Endometrial microvascular endothelial cells (primary cell): Measurements from ENCODE around the gene PLPP1. TPM values are rescaled to one million over a fixed set of nuclear protein-coding genes. Genes with fewer than 3 reads are reported as not detected.

Source experiments
- in situ Hi-C: cut with HindIII; loops from 2 replicates; pipeline ENCODE4 v1.10.0; 2017; ENCODE audit warnings: low sequenced_read_pairs, low pct_unique_long_range_greater_than_20kb; ENCODE audit errors: inconsistent ontology term
- total RNA-seq: library from RNA; depleted of rRNA; stranded (reverse); fragments of >200 nt; gene quantifications from one replicate; pipeline ENCODE4 v1.2.3, GENCODE V29; 2015; ENCODE audit errors: inconsistent ontology term

PLPP1 gene
- total RNA-seq, 1 donor from 2014 or later: 23.8 TPM

- in situ Hi-C loops: no loop called here
Observed at GRCh38 chr5:55427157-55427556, 107.6 kb downstream of the PLPP1 start.

DNA sequence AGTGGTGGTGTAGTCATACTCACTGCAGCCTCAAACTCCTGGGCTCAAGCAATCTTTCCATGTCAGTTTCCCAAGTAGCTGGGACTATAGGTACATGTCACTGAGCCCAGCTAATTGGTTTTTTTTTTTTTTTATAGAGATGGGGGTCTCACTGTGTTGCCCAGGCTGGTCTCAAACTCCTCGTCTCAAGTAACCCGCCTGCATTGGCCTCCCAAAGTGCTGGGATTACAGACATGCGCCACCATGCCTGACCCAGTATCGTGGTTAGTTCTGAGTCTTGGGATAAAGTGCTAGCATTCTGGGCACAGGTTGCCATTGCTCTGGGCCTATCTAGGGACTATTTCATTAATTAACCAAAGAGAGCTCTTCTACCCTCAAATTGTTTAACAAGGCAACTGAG, 108.3 kb downstream of the PLPP1 start:
- in situ Hi-C loops: no loop called here

DNA sequence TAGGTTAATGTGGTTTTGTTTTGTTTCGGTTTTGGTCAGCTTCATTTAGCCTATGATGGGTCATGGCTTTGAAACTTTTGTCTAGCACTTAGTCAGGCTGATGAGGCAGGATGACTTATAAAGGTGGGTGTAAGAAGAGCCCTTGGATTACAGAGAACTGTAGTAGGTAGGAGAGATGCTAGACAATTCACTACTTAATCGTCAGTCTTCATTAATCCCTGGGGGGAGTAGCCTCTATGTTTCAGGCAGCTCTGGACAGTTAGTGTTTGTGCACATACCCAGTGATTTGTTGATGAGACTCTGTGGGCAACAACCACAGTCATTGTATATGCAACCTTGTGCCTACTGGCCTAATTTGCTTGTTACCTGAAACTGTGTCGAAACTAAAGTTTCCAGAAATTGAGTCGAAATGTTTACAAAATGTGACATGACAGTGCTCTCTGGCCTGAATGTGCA, 113.7 kb downstream of the PLPP1 start:
- in situ Hi-C loops: no loop called here

DNA sequence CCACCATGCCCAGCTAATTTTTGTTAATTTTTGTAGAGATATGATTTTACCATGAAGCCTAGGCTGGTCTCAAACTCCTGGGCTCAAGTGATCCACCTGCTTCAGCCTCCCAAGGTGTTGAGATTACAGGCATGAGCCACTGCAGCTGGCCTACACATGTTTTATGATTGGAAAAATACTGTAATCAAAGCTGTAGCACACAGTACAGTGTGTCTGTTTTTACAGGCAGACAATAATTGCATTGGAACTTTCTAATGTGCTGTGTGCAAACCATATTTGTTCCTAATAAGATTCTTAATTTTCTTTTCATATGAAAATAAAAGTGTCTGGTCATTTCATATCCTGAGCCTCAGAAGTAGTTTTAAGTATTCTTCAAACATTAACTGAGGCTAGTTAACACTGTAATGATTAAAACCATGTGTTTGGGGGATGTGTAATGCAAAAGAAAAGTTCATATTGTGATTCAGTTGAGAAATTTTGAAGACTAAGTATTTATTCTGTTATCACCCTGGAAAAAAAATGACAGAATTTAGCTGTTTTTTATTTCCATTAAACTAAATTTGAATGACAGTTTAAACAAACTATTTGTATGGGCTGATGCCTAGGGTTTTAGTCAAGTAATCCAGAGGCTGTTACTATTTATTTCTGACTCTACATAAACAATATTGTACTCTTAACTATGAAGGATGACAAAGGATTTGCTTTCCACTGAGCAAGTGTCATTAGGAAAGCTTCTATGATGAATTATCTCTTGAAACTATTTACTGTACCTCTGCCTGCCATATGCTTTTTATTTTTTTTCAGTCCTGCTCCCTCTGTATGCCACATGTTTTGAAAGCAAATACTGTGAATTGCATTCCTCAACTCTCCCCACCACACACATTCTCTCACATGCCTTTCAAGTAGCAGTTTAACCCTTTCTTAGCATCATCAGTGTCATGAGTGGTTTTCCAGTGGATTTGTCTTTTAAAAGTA, 115.5 kb downstream of the PLPP1 start:
- in situ Hi-C loops: no loop called here

DNA sequence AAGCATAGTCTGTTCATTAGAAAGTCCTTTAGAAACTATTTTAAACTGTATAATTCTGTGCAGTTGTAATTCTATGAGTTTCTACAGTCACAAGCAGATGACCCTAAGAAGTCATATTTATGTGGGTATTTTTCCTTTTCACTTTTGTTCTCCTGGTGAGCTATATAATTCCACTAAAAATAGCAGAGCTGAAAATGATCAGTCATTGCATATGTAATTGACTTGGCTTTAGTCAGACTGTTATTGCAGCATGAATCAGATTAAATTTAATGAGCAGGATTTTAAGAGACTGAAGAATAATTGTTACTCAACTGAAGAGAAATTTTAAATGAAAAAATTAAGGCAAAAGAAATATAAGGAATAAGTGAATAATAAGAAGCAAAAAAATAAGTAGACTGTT, 118.5 kb downstream of the PLPP1 start:
- in situ Hi-C loops: no loop called here

DNA sequence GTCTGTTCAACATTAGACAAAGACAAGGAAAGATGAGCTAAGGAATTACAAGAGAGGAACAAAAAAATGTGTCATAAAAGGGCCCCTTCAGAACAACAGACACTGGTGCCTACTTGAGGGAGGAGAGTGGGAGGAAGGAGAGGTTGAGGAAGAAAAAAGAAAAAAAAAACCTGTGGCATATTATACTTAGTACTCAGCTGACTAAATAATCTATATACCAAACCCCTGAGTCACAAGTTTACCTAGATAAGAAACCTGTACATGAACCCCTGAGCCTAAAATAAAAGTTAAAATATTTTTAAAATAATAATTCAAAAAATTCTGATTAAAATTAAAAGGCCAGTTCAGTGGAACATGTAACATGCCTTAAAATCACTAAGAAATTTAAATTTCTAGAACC, 119.7 kb downstream of the PLPP1 start:
- in situ Hi-C loops: no loop called here

DNA sequence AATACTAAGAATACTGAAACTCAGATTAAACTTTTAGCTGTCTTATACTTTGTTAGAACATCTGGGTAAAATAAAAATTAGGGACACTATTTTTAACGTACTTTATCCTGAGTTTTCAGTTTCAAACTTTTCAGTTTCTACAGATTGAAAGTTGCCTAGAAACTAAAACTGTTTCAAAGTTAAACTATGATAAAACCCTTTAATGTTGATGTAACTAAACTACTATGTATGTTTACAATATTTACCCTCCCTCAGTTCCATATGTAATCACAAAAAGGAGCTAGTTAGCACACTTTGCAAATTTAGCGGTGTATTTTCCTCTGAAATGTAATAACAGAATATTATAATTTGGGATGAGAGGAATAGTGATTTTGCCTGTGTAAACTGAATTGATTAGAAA, 121.1 kb downstream of the PLPP1 start:
- in situ Hi-C loops: no loop called here

GRCh38 chr5:55411876-55412275, 122.9 kb downstream of the PLPP1 start:
- in situ Hi-C loops: no loop called here

DNA sequence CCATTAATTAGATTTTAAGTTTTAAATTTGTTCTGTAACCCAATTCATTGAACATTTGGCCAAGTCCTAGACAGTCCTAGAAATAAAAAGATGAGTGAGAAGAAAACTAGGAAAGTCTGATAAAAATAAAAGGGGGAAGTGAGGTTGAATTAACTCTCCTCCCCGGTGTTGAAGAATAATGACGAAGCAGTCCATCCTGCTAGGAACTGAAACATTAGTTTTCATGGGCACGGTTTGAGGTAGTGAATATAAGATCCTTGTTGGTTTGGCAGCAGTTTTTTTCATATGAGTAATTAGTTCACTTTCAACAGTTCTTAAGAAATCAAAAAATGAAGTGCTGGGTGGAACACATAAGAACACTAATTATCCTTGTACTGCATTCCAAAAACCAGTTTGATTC, 123.9 kb downstream of the PLPP1 start:
- in situ Hi-C loops: no loop called here

- in situ Hi-C loops: no loop called here
Observed at GRCh38 chr5:55409775-55410174, 125.0 kb downstream of the PLPP1 start.

- in situ Hi-C loops: no loop called here
Observed at GRCh38 chr5:55407984-55408383, 126.8 kb downstream of the PLPP1 start.

DNA sequence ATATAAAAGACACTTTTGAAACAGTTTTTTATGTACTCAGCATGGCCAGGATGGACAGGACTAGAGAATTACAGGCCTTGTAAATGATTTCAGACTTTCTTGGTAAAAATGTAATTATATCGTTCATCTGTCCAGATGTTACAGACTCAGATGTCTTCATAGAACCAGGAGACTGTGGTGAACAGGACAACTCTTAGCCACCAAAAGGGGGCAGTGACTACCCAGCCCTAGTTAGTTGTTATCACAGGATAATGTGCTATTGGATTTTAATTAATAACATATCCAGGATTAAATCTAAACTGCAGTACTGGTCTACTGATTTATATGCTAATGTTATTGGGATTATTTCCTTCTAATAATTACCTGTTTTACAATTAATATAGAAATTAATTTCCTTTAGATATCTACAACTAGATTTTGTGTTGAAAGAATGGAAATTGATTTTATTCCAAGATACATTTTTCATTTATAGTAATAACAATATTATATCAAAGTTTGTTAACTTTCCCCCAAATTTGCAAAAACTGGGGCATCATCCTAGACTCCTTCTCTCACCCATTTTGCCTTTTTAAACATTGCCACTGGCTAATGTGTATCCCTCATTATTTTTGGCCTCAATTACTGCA, 127.6 kb downstream of the PLPP1 start:
- in situ Hi-C loops: no loop called here

DNA sequence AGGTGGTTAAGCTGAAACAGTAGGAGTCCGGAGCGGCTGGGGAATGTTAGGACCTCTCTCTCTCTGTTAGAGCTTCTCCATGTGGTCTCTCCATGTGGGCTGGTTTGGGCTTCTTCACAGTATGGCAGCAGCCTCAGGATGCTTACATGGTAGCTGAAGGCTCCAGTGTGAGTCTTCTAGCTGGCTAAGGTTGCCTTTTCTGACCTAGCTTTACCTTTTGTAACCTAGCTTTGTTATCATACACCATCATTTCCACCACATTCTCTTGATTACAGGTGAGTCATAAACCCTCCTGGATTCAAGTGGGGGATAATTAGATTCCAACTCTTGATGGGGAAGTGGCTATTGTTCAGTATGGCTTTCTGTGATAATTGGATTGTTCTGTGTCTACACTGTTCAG, 128.5 kb downstream of the PLPP1 start:
- in situ Hi-C loops: no loop called here

GRCh38 chr5:55402199-55402598, 132.6 kb downstream of the PLPP1 start:
- in situ Hi-C loops: no loop called here

GRCh38 chr5:55393501-55394175, 141.1 kb downstream of the PLPP1 start:
- in situ Hi-C loops: no loop called here

DNA sequence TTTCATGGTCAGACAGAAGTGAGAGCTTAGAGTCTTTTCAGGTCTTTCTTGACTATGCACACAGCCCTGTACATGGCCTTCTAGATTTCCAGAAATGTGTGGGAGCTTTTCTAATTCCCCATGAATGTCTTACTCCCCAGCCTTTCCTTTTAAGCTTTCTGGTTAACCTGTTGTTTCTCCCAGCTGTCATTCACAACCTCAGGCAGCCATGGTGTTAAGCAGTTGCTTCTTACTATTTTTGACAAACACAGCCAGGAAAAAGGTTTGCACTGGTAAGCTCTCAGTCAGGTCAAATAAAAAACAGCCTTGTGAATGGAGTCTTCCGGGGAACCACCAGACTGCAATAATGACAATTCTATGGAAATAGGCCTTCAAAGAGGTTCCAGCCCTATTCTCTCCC, 142.1 kb downstream of the PLPP1 start:
- in situ Hi-C loops: no loop called here

DNA sequence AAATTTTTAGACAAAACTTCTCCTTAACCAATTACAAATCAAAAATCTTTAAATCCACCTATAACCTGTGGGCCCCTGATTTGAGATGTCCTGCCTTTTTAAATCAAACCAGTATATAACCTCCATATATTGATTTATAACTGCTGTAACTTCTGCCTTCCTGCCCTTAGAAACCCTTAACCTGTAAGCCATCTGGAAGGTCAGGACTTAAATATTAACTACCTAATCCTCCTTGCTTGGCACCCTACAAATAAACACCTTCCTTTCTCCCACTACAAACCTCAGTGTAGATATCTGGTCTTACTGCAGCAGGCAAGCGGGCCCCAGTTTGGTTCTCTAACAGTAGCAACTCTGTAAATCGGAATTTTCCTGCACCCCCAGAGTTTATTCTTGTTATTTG, 143.1 kb downstream of the PLPP1 start:
- in situ Hi-C loops: no loop called here

- in situ Hi-C loops: no loop called here
Observed at GRCh38 chr5:55387865-55388264, 146.9 kb downstream of the PLPP1 start.

- in situ Hi-C loops: no loop called here
Observed at GRCh38 chr5:55386356-55386755, 148.4 kb downstream of the PLPP1 start.

DNA sequence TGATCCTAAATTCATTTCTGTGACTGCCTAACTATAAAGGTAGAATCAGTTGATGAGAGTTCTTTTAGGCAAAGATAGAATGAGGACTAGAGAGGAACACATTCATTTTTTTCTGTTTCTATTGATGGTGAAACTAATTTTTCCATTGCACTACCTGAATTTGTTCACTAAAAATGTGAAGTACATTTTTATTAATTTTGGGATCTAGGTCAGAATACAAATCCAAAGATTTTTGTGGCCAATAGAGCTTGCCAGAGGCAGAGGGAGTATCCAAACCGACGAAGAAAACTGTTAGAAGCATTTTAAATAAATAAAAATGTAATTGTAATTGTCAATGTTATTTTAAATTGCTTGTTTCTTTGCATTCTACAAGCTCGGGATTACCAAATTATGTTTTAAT, 148.9 kb downstream of the PLPP1 start:
- in situ Hi-C loops: no loop called here
